Kidney epithelial cell (primary cell): Measurements from ENCODE around the gene TAF1B. TPM values are rescaled to one million over a fixed set of nuclear protein-coding genes. Genes with fewer than 3 reads are reported as not detected.
A peak's percentile ranks its signal among the peaks of the same experiment; 100 is the strongest.

Experiments
- DNase-seq: peaks from one replicate; pipeline ENCODE4 v3.0.0-alpha.2; 2010; ENCODE audit warnings: low read depth
- H3K27me3 ChIP-seq: 2 replicates; pipeline ENCODE4 v1.6.0; 2011; ENCODE audit warnings: low read length; ENCODE audit not compliant: control insufficient read depth, insufficient read depth
- H3K36me3 ChIP-seq: 2 replicates; pipeline ENCODE4 v1.5.1; 2011; ENCODE audit warnings: low read length; ENCODE audit not compliant: control insufficient read depth, insufficient read depth
- H3K4me3 ChIP-seq: 2 replicates; pipeline ENCODE4 v1.5.1; 2011; ENCODE audit warnings: low read depth, mild to moderate bottlenecking, control low read depth, low read length
- total RNA-seq: library from RNA; depleted of rRNA; stranded (reverse); fragments of >200 nt; gene quantifications from 2 replicates; pipeline ENCODE4 v1.2.3, GENCODE V29; 2015
- TF ChIP-seq, protein P1 (sequence below): IDR thresholded peaks from 2 replicates; pipeline ENCODE4 v1.5.1; 2011; ENCODE audit warnings: mild to moderate bottlenecking, moderate library complexity, low read length, control low read depth, inconsistent platforms; ENCODE audit not compliant: insufficient read depth, poor library complexity, severe bottlenecking

TAF1B gene
- total RNA-seq, 1 donor from 2014 or later: 15.0 TPM

GRCh38 chr2:9842487-9843228 lies 616 bp upstream of the TAF1B start:
- DNase-seq: no peak
- Histone ChIP-seq H3K27me3 (no peaks in the 10 kb centered on the region), H3K36me3 (no peaks in the 10 kb centered on the region), H3K4me3 (peak overlapping the region; percentile 82)
- TF ChIP-seq, protein P1, sequence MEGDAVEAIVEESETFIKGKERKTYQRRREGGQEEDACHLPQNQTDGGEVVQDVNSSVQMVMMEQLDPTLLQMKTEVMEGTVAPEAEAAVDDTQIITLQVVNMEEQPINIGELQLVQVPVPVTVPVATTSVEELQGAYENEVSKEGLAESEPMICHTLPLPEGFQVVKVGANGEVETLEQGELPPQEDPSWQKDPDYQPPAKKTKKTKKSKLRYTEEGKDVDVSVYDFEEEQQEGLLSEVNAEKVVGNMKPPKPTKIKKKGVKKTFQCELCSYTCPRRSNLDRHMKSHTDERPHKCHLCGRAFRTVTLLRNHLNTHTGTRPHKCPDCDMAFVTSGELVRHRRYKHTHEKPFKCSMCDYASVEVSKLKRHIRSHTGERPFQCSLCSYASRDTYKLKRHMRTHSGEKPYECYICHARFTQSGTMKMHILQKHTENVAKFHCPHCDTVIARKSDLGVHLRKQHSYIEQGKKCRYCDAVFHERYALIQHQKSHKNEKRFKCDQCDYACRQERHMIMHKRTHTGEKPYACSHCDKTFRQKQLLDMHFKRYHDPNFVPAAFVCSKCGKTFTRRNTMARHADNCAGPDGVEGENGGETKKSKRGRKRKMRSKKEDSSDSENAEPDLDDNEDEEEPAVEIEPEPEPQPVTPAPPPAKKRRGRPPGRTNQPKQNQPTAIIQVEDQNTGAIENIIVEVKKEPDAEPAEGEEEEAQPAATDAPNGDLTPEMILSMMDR: no peak

GRCh38 chr2:9844036-9844483 lies 786 bp downstream of the TAF1B start:
- peak overlapping the region; percentile 82 for H3K4me3 ChIP-seq
- no peaks in the 10 kb centered on the region for H3K27me3 ChIP-seq
- no peak for DNase-seq
- TF ChIP-seq, protein P1: no peak
- H3K36me3 ChIP-seq: no peaks in the 10 kb centered on the region

DNA sequence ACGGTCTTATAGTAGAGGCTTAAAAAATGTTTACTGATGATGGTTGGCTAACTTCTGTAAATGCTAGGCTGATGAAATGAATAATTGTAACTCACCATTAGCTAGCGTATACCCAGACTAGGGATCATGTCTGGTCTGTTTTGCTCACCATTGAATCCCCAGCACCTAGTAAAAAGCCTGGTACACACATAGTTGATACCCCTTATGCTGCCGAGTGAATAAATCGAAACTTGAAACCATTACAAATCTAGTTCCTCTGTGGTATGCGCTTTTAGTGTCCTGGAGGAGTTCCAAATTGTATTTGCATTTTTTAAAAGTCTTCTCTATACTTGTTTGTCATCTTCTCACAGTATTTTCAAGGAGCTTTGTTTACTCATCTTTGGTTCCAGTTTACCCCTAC lies 1.3 kb downstream of the TAF1B start:
- no peak for DNase-seq
- H3K4me3 ChIP-seq: peak overlapping the region; percentile 82
- no peaks in the 10 kb centered on the region for H3K36me3 ChIP-seq
- TF ChIP-seq, protein P1: no peak
- no peaks in the 10 kb centered on the region for H3K27me3 ChIP-seq

DNA sequence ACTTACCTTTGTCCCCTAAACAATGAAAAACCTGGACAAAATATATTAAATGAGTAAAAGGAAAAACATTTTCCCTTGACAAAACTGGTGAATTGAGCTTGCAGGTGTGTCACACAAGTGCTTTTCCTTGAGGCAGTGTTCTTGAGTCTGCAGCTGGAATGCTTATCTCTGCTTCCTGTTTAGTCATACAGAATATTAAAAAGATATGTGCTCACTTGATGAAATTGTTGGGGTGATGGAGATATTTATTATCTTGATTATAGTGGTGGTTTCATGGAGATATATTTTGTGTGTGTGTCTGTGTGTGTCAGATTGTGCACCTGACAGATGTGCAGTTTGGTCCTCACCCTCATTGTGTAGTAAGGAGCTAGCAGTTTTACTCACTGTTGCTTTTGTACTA lies 3.3 kb downstream of the TAF1B start:
- no peak overlapping the region for H3K4me3 ChIP-seq
- no peak for DNase-seq
- TF ChIP-seq, protein P1: no peak
- H3K36me3 ChIP-seq: no peaks in the 10 kb centered on the region
- no peaks in the 10 kb centered on the region for H3K27me3 ChIP-seq

DNA sequence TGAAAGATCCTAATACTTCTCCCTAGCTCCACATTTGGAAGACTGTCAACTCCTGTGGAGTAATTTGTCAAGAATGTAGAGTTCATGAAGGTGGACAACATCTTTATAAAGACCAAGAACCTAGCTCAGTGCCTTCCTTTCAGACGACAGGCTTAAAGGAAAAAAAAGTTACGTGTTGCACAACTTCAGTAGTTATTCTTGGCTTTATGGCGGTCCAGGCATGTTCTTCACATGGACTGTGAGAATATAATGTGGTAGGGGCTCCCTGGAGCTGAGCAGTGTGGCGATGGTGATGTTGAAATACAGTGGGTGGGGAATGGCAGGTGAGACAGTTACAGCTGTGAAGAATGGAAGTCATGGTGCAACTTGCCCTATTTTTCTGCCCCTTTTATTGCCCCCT lies 3.9 kb downstream of the TAF1B start:
- Histone ChIP-seq H3K27me3 (no peaks in the 10 kb centered on the region), H3K36me3 (no peaks in the 10 kb centered on the region), H3K4me3 (no peak overlapping the region)
- TF ChIP-seq, protein P1: no peak
- DNase-seq: no peak

GRCh38 chr2:9852881-9853280 lies 9.6 kb downstream of the TAF1B start:
- no peak for DNase-seq
- no peak overlapping the region for H3K4me3 ChIP-seq
- H3K36me3 ChIP-seq: peaks cover 3% of the 10 kb centered on the region
- no peaks in the 10 kb centered on the region for H3K27me3 ChIP-seq
- TF ChIP-seq, protein P1: no peak
